Measurements from ENCODE around the gene LRIT1.
"Not testable (repeated sequence)": the region's sequence is repeated elsewhere in the genome, so short reads cannot be mapped to it uniquely, and the experiment has no call there.

LRIT1 gene, protein sequence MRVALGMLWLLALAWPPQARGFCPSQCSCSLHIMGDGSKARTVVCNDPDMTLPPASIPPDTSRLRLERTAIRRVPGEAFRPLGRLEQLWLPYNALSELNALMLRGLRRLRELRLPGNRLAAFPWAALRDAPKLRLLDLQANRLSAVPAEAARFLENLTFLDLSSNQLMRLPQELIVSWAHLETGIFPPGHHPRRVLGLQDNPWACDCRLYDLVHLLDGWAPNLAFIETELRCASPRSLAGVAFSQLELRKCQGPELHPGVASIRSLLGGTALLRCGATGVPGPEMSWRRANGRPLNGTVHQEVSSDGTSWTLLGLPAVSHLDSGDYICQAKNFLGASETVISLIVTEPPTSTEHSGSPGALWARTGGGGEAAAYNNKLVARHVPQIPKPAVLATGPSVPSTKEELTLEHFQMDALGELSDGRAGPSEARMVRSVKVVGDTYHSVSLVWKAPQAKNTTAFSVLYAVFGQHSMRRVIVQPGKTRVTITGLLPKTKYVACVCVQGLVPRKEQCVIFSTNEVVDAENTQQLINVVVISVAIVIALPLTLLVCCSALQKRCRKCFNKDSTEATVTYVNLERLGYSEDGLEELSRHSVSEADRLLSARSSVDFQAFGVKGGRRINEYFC

DNA sequence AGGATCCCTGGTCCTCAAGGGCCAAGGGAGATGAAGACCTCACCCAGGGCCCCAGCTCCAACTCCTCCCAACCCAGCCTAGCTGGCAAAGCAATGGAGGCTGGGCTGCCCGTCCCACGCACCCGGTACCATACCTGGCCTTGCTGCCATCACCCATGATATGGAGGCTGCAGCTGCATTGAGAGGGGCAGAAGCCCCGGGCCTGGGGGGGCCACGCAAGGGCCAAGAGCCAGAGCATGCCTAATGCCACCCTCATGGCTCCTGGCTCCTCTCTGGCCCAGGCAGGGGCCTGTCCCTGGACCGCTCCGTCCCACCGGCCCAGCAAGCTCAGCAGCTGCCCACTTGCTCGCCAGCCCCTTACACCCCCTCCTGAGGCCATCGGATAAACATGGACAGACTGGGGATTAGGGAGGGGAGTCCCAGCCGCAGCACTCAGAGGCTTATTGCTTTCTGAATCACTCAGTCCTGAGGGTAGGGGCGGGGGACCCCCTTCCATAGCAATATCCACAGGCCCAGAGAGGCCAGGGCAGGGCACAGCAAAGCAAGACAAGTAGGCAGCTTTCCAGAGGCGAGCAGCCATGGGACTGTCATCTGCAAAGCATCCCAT lies at the start of gene LRIT1:
TSS of gene LRIT1 (minus strand) at position 362 of the 606 bp plus-strand sequence. CDS start at position 255, 107 bp downstream.
- DNase-seq (ENCODE audit: low spot score) = no peak

DNA sequence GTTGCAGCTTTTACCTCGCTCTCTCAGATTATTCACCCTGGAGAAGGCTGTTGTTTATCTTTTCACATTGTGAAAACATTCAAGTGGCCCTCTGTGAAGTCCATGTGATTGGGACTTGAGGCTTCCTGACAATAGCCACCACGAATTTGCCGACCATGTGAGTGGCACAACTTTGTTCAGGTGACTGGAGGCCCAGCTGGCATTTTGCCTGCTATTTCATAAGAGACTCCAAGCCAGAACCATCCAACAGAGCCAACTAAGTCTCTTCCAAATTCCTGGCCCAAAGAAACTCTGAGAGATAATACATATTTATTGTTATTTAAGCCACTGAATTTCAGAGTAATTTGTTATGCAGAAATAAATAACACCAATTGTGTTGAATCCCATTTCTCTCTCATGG lies 48.9 kb upstream of the LRIT1 start:
- no peak for DNase-seq (ENCODE audit: low spot score)

DNA sequence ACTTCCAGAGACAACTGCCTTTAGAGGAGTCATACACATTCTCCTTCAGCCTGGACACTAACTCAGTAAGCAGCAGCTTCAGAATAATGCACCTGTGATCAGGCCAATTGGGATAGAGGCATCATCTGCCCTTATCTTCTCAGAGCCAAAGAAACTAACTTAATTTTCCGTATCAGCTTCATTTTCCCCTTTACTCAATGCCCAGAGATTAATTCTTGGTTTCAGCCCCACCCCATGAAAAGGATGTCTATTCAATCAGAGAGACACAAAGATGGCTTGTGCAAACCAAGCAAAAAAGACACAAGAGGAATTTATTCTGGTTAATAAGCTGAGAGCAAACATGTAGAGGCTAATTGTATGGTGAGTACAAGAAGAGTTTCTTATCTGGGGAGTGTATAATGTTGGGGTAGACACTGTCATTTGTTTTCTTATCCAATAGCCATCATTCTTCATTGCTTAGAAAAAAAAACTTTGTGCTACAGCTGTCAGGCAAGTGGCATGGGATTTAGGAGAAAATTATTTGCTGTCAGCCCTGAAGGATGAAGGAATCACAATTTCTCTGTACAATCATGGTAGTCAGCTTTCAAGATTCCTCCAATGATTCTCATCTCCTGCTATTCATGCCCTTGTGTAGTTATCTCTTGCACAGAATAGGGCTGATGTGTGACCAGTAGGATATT lies 48.3 kb upstream of the LRIT1 start:
- no peak for DNase-seq (ENCODE audit: low spot score)

DNA sequence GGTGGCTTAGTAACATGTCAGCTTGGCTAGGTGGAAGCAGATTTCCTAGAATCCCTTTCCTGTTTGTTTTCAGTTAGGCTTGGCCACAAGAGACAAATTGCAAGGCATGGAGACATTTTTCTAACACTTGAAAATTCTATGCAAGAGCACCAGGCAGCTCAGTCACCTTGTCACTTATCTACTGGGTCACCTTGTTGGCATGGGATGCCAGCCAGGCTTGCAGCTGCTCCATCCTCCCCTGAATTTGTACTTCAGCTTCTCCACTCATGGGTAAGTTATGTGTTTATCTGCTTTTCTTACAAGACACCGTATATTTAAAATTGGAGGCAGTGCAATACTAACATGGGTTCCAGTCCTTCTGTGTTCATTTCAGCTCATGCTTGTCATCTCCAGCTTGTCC lies 46.8 kb upstream of the LRIT1 start:
- no peak for DNase-seq (ENCODE audit: low spot score)

DNA sequence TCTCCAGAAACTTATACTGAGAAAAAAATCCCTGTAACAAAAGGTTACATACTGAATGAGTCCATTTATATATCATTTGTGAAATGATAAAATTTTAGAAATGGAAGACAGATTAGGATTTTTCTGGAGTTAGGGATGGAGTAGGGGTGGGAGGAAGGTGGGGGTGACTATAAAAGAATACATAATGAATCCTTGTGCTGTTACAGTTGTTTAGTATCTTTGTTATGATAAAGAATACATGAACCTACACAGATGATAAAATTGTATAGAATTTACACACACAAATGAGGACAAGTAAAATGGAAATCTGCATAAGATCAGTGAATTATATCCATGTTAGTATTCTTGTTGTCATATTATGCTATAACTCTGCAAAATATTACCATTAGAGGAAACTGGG lies 45.3 kb upstream of the LRIT1 start:
- DNase-seq (ENCODE audit: low spot score) = no peak

DNA sequence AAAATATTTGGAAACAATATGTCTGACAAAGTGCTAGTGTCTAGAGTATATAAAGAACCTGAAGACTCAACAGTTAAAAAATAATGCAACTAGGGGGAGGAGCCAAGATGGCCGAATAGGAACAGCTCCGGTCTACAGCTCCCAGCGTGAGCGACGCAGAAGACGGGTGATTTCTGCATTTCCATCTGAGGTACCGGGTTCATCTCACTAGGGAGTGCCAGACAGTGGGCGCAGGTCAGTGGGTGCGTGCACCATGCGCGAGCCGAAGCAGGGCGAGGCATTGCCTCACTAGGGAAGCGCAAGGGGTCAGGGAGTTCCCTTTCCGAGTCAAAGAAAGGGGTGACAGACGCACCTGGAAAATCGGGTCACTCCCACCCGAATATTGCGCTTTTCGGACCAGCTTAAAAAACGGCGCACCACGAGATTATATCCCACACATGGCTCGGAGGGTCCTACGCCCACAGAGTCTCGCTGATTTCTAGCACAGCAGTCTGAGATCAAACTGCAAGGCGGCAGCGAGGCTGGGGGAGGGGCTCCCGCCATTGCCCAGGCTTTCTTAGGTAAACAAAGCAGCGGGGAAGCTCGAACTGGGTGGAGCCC lies 38.6 kb upstream of the LRIT1 start:
- DNase-seq (ENCODE audit: low spot score) = not testable (repeated sequence)

DNA sequence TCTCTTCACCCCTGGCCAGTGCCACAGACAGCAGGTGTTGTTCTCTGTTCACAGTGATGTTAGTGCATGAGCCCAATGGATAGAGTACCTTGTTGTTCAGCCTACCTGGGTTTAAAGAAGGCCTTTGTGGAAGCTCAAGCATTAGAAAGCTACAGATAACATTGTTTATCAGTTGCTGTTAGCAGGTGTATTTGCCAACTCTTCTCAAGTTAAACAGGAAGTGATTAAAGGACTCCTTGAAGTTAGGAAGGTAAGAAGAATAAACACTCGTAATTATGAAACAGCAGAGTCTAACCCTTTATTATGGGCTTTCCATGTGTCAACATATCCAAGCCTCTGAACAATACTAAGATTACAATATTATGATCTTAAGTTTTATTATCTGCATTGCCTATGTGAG lies 29.4 kb upstream of the LRIT1 start:
- DNase-seq (ENCODE audit: low spot score) = no peak

DNA sequence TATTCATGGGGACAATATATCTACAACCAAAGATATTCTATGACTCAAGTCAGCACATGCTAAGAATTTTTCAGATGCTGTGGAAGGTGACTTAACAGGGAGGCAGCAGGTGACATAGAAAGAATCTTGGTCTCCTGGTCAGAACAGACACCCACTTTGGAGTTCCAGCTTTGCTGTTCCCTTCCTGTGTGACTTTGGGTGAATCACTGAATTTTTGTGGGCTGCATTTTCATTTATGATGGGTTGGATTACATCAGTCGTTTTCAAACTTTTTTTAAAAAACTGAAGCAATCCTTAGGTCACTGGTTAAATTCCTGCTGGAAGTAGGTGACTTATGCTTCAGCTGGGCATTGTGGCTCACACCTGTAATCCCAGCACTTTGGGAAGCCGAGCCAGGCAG lies 28.4 kb upstream of the LRIT1 start:
- no peak for DNase-seq (ENCODE audit: low spot score)

DNA sequence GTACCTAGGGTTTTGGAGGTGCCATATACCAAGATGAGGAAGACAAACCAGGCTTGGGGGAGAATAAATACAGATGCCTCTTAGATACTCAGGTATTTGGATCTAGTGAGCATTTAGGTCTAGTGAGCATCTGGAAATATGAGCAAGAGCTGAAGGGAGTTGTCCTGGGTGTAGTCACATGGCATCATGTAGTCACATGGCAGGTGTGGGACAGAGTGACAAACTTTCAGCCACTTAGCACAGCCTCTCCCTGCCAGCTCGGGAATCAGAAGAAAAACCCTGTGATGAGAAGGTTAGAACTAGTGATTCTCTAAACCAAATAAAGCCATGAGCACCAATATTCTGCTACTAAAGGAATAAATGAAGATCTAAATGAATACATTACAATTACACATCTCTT lies 27.8 kb upstream of the LRIT1 start:
- no peak for DNase-seq (ENCODE audit: low spot score)

DNA sequence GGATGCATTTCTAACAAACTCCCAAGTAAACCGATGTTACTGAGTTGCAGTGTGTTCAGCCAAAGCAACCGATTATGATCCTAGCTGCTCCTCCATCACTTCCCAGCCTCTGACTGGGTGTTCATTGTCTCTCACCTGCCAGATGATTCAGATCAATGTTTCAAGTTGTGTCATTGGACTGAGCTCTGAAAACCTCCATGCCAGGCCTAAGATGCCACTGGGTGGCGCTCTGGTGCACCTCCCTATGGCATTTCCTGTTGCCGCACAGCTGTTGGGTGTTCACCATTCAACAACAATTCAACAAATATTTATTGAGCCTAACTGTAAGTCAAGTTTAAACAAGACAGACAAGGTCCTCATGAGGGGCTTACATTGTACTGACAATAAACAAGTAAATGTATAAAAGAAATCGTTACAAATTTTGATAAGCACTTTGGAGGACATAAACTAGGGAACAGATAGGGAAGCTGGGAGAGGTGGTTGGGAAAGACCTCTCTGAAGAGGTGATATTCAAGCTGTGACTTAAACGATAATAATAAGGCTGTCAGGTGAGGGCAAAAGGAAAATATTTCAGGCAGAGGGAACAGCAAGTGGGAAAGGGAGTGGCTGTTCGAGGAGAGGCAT lies 26.3 kb upstream of the LRIT1 start:
- no peak for DNase-seq (ENCODE audit: low spot score)

DNA sequence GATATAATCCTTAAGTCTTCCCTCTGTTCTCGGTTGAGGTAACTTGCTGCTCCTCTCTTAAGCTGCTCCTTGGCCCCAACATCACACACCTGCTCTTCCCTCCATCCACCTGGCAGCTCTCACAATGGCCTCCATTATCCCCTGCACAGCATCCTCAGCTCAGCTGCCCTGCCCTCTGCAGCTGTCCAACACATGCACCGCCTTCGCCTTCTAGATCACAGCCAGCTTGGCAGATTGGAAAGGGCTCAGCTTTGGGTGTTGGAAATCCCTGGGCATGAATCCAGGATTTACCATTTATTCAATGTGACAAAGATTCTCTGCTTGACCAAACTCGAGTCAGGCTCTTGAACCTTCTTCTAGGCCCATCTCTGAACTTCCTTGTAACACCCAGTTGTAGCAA lies 24.1 kb upstream of the LRIT1 start:
- DNase-seq (ENCODE audit: low spot score) = peak; percentile 38

DNA sequence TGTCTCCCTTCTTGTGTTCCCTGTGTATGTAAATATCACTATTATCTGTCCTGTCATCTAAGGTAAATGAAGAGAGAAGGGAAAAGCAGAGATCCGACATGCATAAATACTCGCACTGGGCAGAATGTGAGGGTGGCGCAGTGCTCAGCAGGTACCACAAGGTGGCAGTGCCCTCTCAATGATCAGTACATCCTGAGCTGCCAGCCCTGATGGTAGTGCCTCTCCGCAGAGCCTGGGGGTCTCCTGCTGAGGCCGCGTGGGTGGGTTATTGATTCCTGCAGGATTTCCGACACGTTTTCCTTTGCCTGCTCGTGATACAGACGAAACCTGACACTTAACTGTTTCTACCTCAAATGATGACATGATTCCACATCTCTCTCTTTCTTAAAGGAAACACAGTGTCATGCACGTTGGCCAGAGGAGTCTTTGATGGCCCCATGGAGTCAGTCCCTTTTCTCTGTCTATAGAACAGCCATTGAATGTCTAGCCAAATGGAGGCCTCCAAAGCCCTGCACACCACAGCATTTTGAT lies 23.3 kb upstream of the LRIT1 start:
- peak; percentile 80 for DNase-seq (ENCODE audit: low spot score)

DNA sequence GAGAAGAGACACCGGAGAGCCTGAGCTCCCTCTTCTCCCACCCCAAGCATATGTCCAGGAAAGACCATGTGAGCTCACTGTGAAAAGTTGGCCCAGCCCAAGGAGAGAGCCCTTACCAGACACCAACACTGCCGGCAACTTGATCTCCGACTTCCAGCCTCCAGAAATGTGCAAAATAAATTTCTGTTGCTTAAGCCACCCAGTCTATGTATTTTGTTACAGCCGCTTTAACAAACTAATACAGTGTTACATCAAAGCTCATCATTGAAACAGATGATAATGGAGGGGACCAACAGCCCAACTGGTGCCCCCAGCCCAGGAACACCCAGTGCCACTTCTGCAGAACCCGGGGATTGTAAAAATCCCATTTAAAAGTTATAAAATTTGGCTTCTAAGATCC lies 22.4 kb upstream of the LRIT1 start:
- DNase-seq (ENCODE audit: low spot score) = no peak

DNA sequence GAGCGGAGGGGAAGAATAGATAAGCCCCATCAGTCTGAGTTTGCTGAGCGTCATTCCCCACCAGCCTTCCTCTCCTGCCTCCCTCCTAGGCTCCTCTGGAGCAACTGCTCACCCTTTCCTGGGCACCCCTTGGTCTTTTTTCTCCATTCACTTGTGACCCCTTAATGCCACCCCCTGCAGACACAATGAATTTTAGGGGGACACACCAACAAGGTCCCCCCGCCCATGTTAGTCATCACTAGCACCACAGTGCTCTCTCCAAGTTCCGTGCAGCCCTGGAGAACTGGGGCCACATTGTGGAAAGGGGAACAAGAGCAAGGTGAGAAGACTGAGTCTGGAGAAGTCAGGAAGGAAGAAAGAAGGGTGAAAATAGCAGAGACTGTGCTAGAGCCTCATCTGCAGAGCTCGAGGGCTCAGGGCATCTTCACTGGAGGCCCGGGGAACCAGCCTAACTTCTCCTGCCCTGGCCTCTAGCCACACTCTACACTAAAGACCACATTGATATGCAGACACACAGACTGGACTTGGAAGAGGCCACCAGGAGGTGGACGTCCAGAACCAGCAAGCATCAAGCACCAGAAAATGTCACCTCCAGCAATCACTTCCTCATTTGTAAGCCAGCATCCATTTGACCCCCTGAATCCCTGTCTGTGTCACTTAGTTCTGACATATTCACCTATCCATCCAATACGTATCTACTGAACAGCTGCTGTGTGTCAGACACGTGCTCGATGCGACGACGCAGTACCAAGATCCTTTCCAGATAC lies 21.0 kb upstream of the LRIT1 start:
- DNase-seq (ENCODE audit: low spot score) = no peak

DNA sequence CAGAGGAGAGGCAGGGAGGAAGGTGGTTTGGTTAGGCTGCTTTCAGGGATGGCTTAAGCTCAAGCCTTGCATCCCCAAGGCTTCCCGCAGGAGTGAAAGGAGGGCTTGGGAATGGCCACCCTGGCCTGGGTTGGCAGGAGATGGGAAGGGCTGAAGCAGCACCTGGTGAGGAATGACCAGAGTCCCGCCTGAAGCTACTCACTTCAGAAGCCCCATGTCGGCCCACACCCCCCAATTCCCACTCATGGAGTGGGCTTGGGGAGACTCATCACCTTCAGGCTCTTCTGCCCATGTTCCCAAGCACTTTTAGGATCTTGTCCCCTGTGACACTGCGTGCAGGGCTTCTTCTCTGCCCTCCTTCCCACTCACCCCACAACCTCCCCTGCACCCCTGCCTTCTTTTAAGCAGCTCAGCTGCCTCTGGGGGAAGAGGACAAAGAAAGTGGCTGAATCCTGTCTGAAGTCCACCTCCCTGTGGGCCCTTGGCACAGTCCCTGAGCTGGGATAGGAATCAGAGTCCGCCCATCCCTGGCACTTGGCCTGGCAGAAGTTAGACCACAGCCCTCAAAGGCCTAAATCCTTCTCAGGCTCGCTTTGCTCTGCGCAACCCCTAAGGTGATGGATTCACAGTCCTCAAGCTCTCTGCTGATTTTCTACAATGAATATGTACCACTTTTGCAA lies 20.0 kb upstream of the LRIT1 start:
- DNase-seq (ENCODE audit: low spot score) = no peak

DNA sequence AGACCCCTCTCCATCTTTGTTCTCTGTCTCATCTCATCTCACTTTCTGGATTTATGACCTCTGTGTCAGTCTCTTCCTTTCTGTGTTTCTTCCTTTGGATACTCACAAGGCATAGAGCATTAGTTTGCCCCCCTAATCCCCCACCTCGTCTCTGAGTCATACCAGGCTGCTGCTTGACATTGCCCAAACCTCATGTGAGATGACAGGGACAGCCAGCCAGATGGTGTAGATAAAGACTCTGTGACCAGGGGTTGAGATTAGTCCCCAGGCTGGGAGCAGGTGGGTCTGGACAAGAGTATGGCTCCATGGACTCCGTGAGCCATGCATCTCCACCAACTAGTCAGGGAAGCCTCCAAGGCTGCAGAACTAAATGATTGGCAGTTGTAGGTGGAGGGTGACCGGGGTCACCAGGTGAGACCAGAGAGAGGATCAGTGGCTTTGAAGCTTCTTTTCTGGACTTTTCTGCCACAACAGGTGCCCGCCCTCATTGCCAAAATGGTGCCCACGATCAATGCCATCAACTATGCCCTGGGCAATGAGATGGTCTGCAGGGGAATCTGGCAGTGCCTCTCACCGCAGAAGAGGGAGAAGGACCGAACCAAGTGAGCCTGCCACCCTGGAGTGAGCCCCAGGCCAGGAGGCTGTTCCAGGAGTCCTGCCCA lies 16.8 kb upstream of the LRIT1 start:
- no peak for DNase-seq (ENCODE audit: low spot score)

DNA sequence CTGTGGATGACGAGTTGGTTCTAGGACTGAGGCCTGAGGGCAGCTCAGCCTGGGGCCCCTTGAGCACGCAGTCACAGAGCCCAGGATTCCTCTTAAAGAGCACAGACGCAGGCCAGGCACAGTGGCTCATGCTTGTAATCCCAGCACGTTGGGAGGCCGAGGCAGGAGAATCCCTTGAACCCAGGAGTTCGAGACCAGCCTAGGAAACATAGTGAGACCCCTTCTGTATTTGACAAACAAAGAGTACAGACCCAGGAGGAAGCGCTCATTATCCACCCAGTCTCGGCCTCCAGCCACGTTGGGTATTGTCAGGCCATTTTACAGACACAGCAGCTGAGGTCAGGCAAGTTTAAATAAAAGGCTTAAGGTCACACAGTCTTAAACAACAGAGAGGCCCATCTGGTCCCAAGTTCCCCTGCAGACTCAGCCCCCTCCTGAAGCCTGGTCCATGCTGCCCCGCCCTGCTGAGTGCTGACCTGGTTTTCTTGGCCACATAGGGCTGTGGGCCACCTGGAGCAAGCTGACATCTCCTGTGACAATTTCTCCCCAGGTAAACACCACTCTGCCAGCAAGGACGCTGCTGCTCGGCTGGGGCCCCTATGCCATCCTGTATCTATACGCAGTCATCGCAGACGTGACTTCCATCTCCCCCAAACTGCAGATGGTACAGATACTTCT lies 16.1 kb upstream of the LRIT1 start:
- DNase-seq (ENCODE audit: low spot score) = no peak

DNA sequence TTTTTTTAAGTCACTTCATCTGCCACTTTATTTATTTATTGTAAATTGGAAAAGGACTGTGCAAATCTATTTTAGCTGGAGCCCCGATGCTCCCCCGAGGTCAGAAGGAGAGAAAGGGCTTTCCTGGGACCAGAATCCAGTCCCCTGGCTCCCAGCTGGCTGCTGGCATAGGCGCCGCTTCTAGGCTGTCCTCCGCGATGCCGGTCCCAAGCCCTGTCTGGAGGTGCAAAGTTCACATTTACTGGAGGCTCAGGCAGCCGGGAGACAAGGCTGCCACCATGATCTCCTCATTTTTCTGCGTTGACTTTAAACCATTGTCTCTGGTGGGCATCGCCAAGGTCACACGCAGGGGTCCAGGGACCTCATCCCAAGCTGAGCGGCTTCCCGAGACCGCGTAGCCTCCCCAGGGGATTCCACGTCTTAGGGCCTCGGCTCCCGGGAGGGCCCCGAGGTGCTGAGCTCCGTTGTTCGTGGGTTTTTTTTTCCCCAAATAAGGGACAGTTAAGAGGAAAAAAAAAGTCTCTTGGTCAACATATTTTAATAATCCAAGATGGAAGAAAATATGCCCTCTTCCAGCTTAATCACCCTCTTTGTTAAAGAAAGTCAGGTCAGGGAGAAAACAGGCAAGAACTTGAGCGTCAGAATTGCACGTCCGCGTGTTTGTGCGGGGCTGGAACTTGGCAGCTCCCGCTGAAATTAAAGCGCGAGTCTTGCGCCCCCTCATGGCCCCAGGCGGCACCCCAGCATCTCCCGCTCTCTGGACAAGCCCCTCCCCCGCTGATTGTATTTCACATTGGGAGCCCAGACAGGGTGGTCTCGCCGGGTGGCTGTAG lies 15.4 kb upstream of the LRIT1 start:
- peak; percentile 83 for DNase-seq (ENCODE audit: low spot score)

All from D341Med (cell line).